ENCODE results near the gene RPTOR.

GRCh38 chr17:80889231-80890195 is 344.9 kb downstream of the RPTOR start:
- TF ChIP-seq, protein P1, sequence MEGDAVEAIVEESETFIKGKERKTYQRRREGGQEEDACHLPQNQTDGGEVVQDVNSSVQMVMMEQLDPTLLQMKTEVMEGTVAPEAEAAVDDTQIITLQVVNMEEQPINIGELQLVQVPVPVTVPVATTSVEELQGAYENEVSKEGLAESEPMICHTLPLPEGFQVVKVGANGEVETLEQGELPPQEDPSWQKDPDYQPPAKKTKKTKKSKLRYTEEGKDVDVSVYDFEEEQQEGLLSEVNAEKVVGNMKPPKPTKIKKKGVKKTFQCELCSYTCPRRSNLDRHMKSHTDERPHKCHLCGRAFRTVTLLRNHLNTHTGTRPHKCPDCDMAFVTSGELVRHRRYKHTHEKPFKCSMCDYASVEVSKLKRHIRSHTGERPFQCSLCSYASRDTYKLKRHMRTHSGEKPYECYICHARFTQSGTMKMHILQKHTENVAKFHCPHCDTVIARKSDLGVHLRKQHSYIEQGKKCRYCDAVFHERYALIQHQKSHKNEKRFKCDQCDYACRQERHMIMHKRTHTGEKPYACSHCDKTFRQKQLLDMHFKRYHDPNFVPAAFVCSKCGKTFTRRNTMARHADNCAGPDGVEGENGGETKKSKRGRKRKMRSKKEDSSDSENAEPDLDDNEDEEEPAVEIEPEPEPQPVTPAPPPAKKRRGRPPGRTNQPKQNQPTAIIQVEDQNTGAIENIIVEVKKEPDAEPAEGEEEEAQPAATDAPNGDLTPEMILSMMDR (IDR thresholded peaks at IDR 0.05; ENCODE audit: poor library complexity, severe bottlenecking) = no peak
- no peak for TF ChIP-seq EZH2 (IDR thresholded peaks at IDR 0.05; ENCODE audit: borderline replicate concordance, insufficient read depth, low read length, poor library complexity, severe bottlenecking)
- no peak for TF ChIP-seq POLR2AphosphoS5 (IDR thresholded peaks at IDR 0.05)
- no peak for TF ChIP-seq EP300 (conservative IDR thresholded peaks at IDR 0.05; ENCODE audit: poor library complexity, severe bottlenecking)
- TF ChIP-seq RAD21 (conservative IDR thresholded peaks at IDR 0.05) = no peak
- TF ChIP-seq TAF1 (IDR thresholded peaks at IDR 0.05; ENCODE audit: low read depth) = no peak
